ENCODE data around the gene GRHPR.
"Not testable (repeated sequence)": the region's sequence is repeated elsewhere in the genome, so short reads cannot be mapped to it uniquely, and the experiment has no call there.

Gene GRHPR

DNA sequence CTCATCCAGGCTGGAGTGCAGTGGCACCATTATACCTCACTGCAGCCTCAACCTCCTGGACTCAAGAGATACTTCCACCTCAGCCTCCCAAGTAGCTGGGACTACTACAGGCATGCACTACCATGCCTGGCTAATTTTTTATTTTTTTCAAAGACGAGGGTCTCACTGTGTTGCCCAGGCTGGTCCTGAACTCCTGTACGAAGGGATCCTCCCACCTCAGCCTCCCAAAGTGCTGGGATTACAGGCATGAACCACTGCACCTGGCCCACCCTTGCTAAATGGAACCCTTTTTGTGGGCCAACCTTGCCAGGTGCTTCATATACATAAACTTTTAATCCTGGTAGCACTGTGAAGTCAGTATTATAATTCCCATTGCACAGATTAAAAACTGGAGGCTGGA is 1.0 kb downstream of the GRHPR start:
- DNase-seq (ENCODE audit: low spot score), result no peak

DNA sequence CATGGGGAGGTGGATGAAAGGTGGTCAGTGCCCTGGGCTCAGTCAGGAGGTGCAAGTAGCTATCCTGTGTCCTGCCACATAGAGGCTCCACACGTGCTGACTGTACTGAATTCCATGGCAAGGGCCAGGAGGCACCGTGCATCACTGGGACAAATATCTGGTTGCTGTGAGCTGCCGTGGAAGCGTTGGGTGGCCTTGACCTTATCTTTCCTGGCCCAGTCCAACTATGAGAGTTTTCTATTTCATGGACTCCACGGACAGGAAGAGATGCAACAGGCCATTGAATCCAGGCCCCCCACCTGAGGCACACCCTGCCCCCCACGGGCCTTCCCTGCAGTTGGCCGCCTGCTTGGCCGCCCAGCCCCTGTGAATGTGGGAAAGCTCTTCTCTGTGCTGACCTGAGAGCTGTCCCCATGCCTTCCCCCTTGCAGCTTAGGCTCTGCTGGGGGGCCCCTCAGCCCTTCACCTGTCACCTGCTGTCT is 1.7 kb downstream of the GRHPR start:
- DNase-seq (ENCODE audit: low spot score), result no peak

DNA sequence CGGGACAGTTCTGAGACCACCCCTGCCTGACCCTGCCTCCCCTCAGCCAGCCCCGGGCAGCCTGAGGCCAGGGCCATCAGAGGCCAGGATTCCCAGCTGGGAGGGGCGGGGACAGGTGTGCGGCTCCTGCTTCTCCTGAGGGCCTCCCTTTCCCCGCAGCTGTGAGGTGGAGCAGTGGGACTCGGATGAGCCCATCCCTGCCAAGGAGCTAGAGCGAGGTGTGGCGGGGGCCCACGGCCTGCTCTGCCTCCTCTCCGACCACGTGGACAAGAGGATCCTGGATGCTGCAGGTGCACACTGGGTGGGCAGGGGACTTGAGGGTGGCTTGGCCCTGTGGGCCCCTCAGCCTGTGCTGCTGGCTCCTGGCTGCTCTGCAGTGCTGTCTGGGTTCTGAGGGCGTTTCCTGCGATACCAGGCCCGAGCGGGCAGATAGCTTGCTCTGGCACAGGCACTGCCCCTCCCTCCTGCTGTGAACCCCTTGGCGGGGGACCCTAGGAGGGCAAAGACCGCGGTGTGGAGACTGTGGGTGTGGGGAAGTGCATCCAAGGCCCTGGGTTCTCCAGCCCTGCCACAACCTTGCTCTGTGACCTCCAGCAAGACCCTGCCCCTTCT is 2.3 kb downstream of the GRHPR start:
- DNase-seq (ENCODE audit: low spot score), result no peak

- no peak for DNase-seq (ENCODE audit: low spot score)
Observed at GRCh38 chr9:37425298-37425752, 2.8 kb downstream of the GRHPR start.

- not testable (repeated sequence) for DNase-seq (ENCODE audit: low spot score)
Observed at GRCh38 chr9:37426431-37426830, 3.9 kb downstream of the GRHPR start.

- DNase-seq (ENCODE audit: low spot score), result no peak
Observed at GRCh38 chr9:37426846-37427245, 4.3 kb downstream of the GRHPR start.

- DNase-seq (ENCODE audit: low spot score), result no peak
Observed at GRCh38 chr9:37428345-37428744, 5.8 kb downstream of the GRHPR start.

GRCh38 chr9:37429441-37430285 is 7.2 kb downstream of the GRHPR start:
- DNase-seq (ENCODE audit: low spot score), result no peak

DNA sequence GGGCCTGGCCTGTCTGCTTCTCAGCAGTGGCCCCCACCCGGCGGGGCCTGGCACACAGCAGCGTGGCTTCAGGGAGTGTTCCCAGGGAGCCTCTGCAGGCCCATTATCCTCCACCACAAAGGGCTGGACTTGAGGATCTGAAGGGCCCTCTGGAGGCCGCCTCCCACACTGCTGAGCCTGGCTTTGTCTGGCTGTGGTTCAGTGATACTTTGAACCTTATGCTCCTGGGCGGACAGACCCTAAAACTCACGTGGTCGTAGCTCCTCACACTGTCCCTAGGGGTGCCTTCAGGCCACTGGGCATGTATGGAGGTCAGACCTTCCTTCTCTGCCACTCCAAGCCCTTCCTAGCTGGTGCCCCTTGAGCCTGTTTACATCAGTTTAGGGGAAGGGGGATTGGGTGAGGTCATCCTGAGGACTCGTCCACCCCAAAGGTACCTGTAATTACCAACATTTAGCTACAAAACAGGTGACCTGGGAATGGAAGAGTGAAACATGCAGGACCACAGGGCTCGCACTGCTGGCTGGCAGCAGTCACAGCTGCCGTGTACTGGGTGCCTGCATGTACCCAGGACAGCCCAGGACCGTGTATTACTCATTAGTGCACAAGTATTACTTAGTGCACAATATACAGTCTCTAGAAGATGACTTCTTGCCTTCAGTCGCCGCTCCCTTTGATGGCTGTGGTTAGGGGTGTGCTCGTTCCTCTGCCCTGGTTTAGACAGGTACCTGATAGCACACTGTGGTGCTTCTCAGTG is 8.5 kb downstream of the GRHPR start:
- peak; percentile 88 for DNase-seq (ENCODE audit: low spot score)

GRCh38 chr9:37432020-37432419 is 9.5 kb downstream of the GRHPR start:
- DNase-seq (ENCODE audit: low spot score), result no peak

- DNase-seq (ENCODE audit: low spot score), result peak; percentile 95
Observed at GRCh38 chr9:37433867-37434371, 11.4 kb downstream of the GRHPR start.

DNA sequence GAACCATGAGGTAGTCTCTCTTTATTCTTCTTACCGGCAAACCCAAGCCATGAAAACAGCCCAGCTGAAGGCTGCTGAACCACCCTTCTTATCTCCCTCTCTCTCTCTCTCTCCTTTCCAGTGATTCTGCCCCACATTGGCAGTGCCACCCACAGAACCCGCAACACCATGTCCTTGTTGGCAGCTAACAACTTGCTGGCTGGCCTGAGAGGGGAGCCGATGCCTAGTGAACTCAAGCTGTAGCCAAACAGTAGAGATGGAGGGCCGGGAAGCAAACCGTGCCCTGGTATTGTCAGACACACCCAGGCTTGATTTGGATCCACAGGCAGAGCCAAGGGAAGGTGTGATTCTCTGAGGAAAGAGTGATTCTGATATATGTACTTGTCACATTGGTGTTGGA is 14.0 kb downstream of the GRHPR start:
- no peak for DNase-seq (ENCODE audit: low spot score)

DNA sequence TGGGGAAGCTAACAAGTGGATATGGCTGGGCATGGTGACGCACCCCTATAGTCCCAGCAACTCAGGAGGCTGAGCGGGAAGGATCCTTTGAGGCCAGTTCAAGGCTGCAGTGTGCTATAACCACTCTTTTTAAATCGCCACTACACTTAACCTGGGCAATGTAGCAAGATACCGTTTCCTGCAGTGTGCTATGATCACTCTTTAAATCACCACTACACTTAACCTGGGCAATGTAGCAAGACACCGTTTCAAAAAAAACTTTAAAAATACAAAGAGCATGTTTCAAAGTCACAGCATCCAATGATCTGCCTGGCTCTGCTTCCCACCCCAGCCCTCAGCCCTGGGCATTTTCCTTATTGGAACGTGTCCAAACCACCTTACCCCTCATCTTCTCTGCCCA is 14.5 kb downstream of the GRHPR start:
- no peak for DNase-seq (ENCODE audit: low spot score)

DNA sequence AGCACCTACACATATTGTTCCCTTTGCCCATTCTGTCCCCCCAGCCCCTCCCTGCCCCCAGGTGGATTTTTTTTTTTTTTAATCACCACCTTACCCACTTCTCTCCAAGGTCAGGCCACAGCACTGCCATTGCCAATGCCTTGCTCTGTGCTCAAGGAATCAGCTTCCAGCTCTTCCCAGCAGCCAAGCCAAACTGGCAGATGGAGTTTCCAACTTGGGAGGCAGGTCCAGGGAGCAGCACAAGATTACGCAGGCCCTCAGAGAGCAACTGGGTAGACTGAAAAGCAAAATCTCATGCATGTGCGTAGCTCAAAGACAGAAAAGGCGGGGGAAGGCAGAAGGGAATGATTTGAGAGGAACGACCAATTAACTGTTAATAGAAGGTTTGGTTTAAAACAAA is 15.1 kb downstream of the GRHPR start:
- DNase-seq (ENCODE audit: low spot score), result no peak

DNA sequence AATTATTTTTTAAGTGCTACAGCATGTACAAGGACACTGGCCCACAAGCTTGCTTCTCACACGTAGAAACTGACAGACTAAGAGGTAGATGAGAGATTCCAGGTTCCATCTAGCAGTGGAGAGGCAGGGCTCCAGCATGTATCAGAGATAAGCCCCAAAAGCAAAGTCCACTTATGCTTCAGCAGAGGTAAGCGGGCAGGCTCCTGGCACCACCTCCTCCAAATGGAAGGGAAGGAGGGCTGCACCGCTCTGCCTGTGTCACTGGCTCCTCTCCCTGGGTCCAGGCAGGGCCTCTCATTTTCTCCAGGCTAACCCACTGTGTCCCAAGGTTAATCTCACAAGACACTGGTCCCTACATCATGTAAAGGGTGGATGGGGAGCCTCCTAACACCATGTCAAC is 15.9 kb downstream of the GRHPR start:
- DNase-seq (ENCODE audit: low spot score), result no peak

GRCh38 chr9:37441776-37442370 is 19.4 kb downstream of the GRHPR start:
- DNase-seq (ENCODE audit: low spot score), result no peak

- DNase-seq (ENCODE audit: low spot score), result no peak
Observed at GRCh38 chr9:37442556-37442955, 20.1 kb downstream of the GRHPR start.

- DNase-seq (ENCODE audit: low spot score), result no peak
Observed at GRCh38 chr9:37443566-37443965, 21.1 kb downstream of the GRHPR start.

- no peak for DNase-seq (ENCODE audit: low spot score)
Observed at GRCh38 chr9:37444890-37445289, 22.4 kb downstream of the GRHPR start.

- DNase-seq (ENCODE audit: low spot score), result no peak
Observed at GRCh38 chr9:37445832-37446231, 23.3 kb downstream of the GRHPR start.

GRCh38 chr9:37446401-37446800 is 23.9 kb downstream of the GRHPR start:
- DNase-seq (ENCODE audit: low spot score), result no peak

DNA sequence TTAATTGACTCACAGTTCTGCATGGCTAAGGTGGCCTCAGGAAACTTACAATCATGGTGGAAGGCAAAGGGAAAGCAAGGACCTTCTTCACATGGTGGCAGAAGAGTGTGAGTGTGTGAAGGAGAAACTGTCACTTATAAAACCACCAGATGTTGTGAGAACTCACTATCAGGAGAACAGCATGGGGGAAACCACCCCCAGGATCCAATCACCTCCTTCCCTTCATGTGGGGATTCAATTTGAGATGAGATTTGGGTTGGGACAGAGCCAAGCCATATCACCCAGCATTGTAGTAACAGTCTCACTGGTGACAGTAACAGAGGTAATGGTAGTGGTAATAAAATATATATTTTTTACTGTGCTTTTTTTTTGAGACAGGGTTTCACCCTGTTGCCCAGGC is 24.6 kb downstream of the GRHPR start:
- no peak for DNase-seq (ENCODE audit: low spot score)
